ENCODE data around the gene AARS2. TPM values are rescaled to one million over a fixed set of nuclear protein-coding genes. Genes with fewer than 3 reads are reported as not detected.

AARS2 gene
- total and polyA plus RNA-seq, 2 of the 8 experiments (the other 6 are each of a cell fraction or from before 2014, with no cell fraction given): 8.6 to 20.4 TPM

- 96% methylated on average over 12 of the region's 12 CpGs; no CpG with 5 or more reads in 1 of the 2 experiments for WGBS, 2 experiments (ENCODE audit: extremely low coverage in 1 of 2, insufficient coverage in 1 of 2, insufficient read length in 1 of 2, insufficient replicate concordance in 2 of 2, low coverage in 1 of 2, low lambda C conversion rate in 2 of 2, missing lambda C conversion rate in 1 of 2)
- H3K36me3 ChIP-seq (ENCODE audit: control insufficient read depth in 2 of 4, insufficient read depth in 4 of 4, low read length in 3 of 4): no peaks in the 10 kb centered on the region
- H4K5ac ChIP-seq (ENCODE audit: insufficient read length, low read depth, low read length): no peak overlapping the region
- no peaks in the 10 kb centered on the region for H3K4me1 ChIP-seq (replicated peaks in 1 of 4; ENCODE audit: control insufficient read depth in 3 of 4, insufficient read depth in 4 of 4, low read length in 3 of 4)
- no peak overlapping the region for H2BK12ac ChIP-seq (ENCODE audit: low read depth, low read length)
- H2AFZ ChIP-seq (ENCODE audit: low read length): no peak overlapping the region
- no peak overlapping the region for H4K8ac ChIP-seq (ENCODE audit: extremely low read depth, insufficient read depth, low read length)
- no peak overlapping the region for H2BK5ac ChIP-seq (ENCODE audit: low read depth, low read length)
- POLR2A ChIA-PET (ENCODE audit: partially characterized antibody): interaction anchor here (0.5 to 5.1 kb wide), 5 partner anchors 11 to 80 kb away, joined by 3 to 48 read pairs (median 3); no protein-coding TSS in a partner anchor
- CTCF ChIA-PET (ENCODE audit: partially characterized antibody): interaction anchor here (1.3 to 4.7 kb wide), 4 partner anchors 9 to 57 kb away, joined by 4 to 29 read pairs (median 18); partner anchors contain the start of gene SPATS1
- H3K79me2 ChIP-seq (ENCODE audit: control insufficient read depth in 1 of 2, insufficient read depth in 2 of 2, low read length in 2 of 2): no peaks in the 10 kb centered on the region
- no peak overlapping the region for H3K4me3 ChIP-seq (ENCODE audit: extremely low read depth in 1 of 4, insufficient read depth in 2 of 4, low read depth in 3 of 4, low read length in 4 of 4)
- no peak overlapping the region for H3K4me2 ChIP-seq (ENCODE audit: insufficient read depth in 1 of 2, low read depth in 2 of 2, low read length in 2 of 2)
- no peak overlapping the region for H2BK20ac ChIP-seq (ENCODE audit: low read length)
- no peak overlapping the region for H3K18ac ChIP-seq (ENCODE audit: extremely low read depth, low read length)
- no peak overlapping the region for H3K56ac ChIP-seq (replicated peaks; ENCODE audit: insufficient read length, low read depth, low read length)
- no peak for DNase-seq (ENCODE audit: low read depth in 1 of 2, low spot score in 2 of 2)
- peaks cover 0 to 4% (median 1%) of the 10 kb centered on the region in 4 experiments; a peak in 3 of 7 replicates for H3K27me3 ChIP-seq (replicated peaks in 1 of 4; ENCODE audit: control insufficient read depth in 3 of 4, extremely low read depth in 1 of 4, insufficient read depth in 3 of 4, low read length in 3 of 4)
- no peak overlapping the region for H2BK120ac ChIP-seq (replicated peaks; ENCODE audit: low read depth, low read length)
- no peak overlapping the region for H3K27ac ChIP-seq (ENCODE audit: low read depth, low read length)
- no peak overlapping the region for H3K4ac ChIP-seq (replicated peaks; ENCODE audit: insufficient read length, low read depth, low read length)
- no peak overlapping the region for H2BK15ac ChIP-seq (ENCODE audit: low read length)
- H3K9ac ChIP-seq (replicated peaks in 1 of 4; ENCODE audit: extremely low read depth in 1 of 4, low read depth in 3 of 4, low read length in 3 of 4): no peak overlapping the region
- no peak overlapping the region for H3K14ac ChIP-seq (ENCODE audit: insufficient read length)
- TF ChIP-seq MAX (IDR thresholded peaks at IDR 0.05) (0 out of 2 replicates have a peak, but pooled peaks have one; percentile 22), EZH2 (IDR thresholded peaks at IDR 0.05; ENCODE audit: low read depth, low read length, severe bottlenecking) (no peak)
- H3K79me1 ChIP-seq (ENCODE audit: low read depth, low read length): no peaks in the 10 kb centered on the region
- FAIRE-seq: no peak
- H2AK5ac ChIP-seq (ENCODE audit: low read depth, low read length): no peak overlapping the region
- H3K23me2 ChIP-seq (ENCODE audit: low read depth, low read length): no peaks in the 10 kb centered on the region
- H3K9me3 ChIP-seq (ENCODE audit: insufficient read depth in 2 of 2, low read depth in 1 of 2, low read length in 1 of 2): no peaks in the 10 kb centered on the region
- no peak overlapping the region for H3K23ac ChIP-seq (ENCODE audit: insufficient read length)
- no peaks in the 10 kb centered on the region for H4K20me1 ChIP-seq (replicated peaks in 1 of 2; ENCODE audit: control insufficient read depth in 1 of 2, insufficient read depth in 2 of 2, low read length in 2 of 2)
- H4K91ac ChIP-seq (replicated peaks; ENCODE audit: insufficient read length, low read length): no peak overlapping the region
Measured at GRCh38 chr6:44286285-44286565, 26.9 kb downstream of the AARS2 start.
